ENCODE data around the gene WDFY4.

GRCh38 chr10:48792121-48792520 lies 107.4 kb downstream of the WDFY4 start:
- TF ChIP-seq CTCF (IDR thresholded peaks at IDR 0.05 in 2 of 3, conservative IDR thresholded peaks at IDR 0.05 in 1 of 3; ENCODE audit: borderline replicate concordance in 1 of 3, insufficient read depth in 1 of 3, low read depth in 2 of 3, low read length in 2 of 3) (no peak), YY1 (IDR thresholded peaks at IDR 0.05; ENCODE audit: extremely low read depth, insufficient replicate concordance, low read depth, low read length) (no peak), POLR2A (IDR thresholded peaks at IDR 0.05; ENCODE audit: borderline replicate concordance, extremely low read depth, insufficient read depth, insufficient read length) (no peak)
